ENCODE results near the gene MACF1.
"Not testable (repeated sequence)": the region's sequence is repeated elsewhere in the genome, so short reads cannot be mapped to it uniquely, and the experiment has no call there.

The MACF1 gene

DNA sequence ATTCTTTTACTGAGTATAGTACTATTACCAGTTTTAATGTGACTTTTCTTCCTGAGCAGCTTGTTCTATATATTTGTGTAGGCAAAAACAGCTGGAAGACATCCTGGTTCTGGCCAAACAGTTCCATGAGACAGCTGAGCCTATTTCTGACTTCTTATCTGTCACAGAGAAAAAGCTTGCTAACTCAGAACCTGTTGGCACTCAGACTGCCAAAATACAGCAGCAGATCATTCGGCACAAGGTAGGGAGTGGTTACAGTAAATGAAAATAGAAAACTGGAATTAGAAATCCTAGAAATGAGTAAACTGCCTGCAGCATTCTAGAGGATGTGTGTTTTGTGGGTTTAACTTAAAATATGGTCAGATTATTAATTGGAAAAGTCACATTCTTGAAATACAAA is 222.9 kb downstream of the MACF1 start:
- DNase-seq, result no peak

DNA sequence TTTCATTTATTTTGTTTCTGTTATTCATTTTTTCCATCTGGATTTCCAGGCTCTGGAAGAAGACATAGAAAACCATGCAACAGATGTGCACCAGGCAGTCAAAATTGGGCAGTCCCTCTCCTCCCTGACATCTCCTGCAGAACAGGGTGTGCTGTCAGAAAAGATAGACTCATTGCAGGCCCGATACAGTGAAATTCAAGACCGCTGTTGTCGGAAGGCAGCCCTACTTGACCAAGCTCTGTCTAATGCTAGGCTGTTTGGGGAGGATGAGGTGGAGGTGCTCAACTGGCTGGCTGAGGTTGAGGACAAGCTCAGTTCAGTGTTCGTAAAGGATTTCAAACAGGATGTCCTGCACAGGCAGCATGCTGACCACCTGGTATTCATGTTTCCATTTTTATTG is 223.4 kb downstream of the MACF1 start:
- no peak for DNase-seq

DNA sequence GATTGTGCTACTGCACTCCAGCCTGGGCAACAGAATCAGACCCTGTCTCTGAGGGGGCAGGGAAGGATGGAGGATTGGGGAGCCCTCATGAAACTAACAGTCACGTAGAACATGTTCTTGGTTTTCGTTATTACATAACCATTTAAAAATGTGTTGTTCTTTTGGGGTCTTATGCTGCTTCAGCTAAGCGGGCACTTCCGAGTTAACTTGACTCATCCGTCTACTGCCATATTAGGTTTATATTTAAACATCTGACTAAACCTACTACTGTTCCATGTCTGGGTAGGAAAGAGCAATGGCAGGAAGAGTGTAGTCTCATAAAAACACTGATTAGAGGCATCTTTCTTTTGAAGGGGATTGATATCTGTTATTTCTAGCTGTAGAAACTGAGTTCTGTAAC is 227.4 kb downstream of the MACF1 start:
- DNase-seq, result no peak

DNA sequence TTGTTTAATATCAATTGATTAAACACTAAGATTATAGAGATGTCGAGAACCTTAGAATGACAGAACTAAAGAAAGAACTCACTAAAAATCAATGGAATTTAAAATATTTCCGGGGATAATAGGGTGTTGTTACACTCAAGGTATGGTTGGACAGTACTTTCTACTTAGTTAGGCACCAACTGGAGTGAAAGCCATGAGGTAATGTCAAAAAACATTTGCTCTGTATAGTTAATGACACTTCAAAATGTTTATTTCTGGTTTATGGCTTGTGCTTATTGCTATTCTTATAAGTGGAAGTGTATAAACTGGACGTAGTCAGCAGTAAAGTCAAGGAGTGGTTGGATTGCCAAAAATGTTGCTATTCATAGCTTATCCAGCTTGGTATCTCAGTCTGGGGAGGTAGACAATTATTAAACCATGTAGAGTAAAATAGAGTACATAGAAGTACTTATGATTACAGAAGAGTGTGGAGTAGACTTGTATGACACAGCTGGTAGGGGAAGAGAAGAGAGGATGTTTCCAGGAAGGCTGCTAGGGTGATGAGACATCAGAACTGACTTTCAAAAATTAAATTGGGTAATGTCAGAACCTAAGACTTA is 230.4 kb downstream of the MACF1 start:
- DNase-seq, result no peak

DNA sequence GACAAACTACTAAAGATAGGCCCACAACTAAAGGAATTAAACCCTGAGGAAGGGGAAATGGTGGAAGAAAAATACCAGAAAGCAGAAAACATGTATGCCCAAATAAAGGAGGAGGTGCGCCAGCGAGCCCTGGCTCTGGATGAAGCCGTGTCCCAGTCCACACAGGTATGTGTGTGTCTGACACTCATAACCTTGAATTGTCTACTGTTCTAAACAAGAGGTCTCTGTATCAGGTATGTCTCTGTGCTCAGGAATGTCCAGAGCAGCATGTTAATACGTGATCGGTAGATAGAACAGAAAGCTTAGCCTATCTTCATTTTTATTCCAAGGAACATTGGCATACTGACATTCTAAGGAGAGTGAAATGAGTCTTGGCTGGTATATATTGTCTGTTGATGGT is 231.1 kb downstream of the MACF1 start:
- no peak for DNase-seq

DNA sequence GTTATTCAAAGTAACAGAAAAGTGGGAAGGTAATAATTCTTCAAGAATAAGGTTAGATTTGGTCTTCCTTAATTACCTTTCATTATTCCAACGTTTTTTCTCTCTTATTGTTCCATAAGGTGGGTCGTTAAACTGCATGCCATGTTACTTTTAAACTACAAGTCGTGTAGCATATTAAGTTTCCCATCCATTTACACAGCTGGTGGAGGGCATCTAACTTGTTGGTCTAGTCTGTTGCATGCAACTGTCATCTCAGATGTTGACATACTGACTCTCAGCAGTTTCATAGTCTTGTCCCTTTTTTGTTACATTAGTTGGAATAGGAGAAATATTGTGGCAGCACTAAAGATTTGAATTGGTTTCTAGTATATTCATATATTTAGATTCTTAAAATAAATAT is 232.3 kb downstream of the MACF1 start:
- no peak for DNase-seq

DNA sequence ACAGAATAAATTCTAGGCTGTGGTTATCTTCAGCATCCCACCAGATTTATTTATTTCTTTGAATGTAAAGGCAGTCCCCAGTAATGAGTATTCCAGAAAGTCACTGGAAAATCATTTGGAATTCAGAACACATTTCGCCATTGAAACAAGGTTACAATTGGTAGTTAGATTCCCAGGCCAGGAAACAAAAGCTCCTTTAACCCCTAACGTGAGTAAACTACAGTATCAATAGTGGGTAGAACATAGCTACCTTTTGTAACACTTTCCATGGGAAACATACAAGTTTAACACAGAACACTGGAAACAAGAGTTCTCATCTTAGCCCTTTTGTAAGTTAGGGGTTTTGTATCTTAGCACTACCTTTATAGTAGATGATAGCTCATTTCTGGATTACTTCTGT is 233.5 kb downstream of the MACF1 start:
- DNase-seq, result no peak

DNA sequence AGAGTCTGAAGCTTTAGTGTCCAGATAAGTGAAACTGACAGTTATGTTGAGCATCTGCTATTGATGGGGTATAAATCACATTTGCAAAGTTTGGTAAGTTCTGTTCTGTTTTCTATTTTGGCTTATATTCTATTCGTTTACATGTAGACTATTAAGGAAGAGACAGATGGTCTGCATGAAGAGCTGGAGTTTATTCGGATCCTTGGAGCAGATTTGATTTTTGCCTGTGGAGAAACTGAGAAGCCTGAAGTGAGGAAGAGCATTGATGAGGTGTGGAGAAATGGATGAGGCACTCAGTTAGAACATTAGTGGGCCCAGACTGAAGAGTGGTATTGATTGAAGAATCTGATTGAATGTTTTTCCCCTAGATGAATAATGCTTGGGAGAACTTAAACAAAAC is 236.4 kb downstream of the MACF1 start:
- no peak for DNase-seq

DNA sequence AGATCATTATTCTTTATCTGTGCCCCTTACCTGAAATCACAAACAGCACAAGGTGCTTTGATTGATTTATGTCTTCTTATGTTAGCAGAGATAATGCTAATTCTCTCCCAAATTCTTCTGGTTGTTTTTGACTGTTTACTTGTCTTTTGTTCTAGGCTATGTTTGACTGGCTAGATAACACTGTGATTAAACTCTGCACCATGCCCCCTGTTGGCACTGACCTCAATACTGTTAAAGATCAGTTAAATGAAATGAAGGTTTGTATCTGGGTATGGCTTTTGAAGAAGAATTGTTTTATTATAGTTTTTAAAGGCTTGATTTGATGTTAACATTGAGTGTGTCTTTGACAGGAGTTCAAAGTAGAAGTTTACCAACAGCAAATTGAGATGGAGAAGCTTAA is 237.3 kb downstream of the MACF1 start:
- no peak for DNase-seq

DNA sequence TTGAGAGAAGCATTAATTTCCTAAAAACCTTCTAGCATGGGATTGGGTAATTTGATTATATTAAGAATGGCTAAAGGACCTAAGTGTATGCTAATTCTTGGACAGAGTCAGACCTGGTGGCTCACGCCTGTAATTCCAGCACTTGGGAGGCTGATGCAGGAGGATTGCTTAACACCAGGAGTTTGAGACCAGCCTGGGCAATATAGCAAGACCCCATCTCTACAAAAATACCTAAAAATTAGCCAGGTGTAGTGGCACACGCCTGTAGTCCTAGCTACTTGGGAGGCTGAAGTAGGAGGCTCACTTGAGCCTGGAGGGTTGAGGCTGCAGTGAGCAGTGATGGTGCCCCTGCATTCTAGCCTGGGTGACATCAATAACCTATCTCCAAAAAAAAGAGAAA is 241.1 kb downstream of the MACF1 start:
- DNase-seq, result no peak

DNA sequence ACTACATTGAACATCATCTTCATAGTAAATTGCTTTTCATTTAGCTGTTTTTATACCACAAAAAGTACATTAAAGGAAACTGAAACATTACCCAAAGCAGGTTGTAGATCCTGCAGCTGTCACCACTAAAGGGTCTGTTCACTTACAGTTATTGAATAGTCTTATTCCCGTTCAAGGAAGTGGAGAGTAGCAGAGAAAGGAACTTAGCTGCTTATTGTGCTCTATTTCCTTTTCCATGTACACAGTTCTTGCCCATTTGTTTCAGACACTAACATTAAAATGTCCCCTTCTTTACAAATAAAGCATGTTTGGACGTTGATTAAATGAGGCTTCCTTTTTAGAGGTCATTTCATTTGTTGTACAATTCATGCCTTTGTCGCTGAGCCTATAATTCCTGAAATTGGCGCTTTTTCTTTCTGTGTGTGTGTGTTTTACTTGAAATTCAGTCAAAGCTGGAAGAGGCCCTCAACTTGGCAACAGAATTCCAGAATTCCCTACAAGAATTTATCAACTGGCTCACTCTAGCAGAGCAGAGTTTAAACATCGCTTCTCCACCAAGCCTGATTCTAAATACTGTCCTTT is 242.6 kb downstream of the MACF1 start:
- no peak for DNase-seq

DNA sequence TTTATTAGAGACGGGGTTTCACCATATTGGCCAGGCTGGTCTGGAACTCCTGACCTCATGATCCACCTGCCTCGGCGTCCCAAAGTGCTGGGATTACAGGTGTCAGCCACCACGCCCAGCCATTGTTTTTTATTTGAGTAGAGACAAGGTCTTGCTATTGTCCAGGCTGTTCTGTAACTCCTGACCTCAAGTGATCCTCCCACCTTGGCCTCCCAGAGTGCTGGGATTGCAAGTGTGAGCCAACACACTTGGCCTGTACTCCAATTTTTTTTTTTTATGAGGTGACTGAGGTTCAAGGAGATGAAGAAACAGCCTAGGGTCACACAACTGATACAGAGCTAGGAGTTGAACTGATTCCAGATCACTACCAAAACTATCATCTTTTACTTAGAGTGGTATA is 245.5 kb downstream of the MACF1 start:
- DNase-seq, result not testable (repeated sequence)

DNA sequence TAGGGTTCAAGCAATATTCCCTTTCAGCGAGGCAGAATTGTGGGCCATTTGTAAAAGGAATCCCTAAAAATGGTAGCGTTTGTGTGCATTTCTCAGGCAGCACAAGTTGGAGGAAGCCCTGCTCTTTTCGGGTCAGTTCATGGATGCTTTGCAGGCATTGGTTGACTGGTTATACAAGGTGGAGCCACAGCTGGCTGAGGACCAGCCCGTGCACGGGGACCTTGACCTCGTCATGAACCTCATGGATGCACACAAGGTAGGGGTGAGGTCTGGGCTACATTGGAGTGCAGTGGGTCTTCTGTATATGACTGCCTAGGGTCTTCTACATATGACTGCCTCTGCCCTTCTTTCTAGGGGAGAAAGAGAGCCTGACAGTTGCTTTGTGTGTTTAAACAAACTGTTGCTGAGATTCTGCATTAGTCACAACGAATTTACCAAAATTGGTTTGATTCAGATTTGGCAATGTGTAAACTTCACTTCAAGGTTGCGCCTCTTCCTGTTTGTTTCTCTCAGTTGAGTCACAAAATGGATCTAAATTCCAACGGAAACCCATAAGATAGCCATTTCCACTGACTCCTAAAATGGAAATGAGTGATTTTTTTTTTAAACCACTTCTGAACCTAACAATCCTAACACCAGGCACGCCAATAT is 246.6 kb downstream of the MACF1 start:
- DNase-seq, result no peak

DNA sequence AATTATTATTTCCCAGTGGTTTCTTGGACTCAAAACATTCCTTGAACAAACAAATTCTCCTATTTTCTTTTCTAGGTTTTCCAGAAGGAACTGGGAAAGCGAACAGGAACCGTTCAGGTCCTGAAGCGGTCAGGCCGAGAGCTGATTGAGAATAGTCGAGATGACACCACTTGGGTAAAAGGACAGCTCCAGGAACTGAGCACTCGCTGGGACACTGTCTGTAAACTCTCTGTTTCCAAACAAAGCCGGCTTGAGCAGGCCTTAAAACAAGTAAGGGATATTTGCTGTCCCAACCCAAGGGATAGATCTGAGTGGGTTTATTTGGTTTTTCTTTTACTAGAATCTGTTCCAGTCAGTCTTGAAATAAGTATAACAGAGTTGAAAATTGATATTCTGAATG is 247.6 kb downstream of the MACF1 start:
- no peak for DNase-seq

DNA sequence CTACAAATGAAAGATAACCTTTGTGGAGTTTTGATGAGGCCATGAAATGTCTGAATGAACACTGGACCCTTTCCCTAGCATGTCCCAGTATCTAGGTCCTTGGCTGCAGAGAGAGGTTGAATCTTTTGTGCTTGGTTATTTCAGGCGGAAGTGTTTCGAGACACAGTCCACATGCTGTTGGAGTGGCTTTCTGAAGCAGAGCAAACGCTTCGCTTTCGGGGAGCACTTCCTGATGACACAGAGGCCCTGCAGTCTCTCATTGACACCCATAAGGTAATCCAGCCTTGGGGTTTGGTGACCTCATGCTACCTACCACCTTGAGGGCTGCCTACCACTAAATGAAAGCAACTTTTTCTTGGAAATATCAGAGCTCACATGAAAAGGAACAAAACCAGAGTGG is 248.0 kb downstream of the MACF1 start:
- no peak for DNase-seq

DNA sequence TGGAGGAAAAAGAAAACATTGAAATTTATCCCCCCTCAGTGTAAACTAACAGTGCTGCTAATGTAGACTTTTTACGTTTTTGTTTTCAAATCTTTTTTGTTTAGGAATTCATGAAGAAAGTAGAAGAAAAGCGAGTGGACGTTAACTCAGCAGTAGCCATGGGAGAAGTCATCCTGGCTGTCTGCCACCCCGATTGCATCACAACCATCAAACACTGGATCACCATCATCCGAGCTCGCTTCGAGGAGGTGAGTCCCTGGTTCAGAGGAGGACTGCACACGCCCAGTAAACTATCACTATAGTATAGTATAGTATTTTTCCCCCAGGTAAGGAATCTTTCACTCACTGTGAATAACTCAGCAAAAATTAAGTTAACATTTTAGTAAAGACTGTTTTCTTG is 249.1 kb downstream of the MACF1 start:
- no peak for DNase-seq

DNA sequence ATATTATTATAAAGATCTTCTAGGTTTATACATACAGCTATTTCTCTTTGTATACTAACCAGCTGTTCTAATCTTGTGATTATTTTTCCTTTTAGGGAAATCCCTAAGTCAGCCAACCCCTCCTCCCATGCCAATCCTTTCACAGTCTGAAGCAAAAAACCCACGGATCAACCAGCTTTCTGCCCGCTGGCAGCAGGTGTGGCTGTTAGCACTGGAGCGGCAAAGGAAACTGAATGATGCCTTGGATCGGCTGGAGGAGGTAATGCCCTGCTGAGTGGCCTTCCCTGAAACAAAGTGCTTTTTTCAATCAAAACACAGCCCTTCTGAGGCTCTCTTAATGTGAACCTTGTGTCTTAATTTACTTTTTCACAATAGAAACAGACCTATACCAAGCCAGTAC is 254.5 kb downstream of the MACF1 start:
- DNase-seq, result no peak

DNA sequence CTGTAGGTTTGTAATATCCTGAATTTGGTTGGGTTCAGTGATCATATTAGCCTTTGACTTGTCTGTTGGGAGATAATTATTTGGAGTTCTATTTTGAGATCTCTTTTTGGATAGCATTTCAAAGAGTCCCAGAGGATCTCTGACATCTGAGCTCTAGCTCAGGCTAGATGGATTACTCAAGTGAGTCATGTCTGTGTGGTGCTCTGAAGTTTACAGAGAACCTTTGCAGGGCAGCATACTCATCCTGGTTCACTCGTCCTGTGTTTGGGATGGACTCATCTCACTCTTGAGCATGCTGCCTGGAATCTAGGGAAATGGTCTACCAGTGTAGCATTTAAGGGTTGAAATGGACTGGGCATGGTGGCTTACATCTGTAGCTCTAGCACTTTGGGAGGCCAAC is 257.6 kb downstream of the MACF1 start:
- no peak for DNase-seq

DNA sequence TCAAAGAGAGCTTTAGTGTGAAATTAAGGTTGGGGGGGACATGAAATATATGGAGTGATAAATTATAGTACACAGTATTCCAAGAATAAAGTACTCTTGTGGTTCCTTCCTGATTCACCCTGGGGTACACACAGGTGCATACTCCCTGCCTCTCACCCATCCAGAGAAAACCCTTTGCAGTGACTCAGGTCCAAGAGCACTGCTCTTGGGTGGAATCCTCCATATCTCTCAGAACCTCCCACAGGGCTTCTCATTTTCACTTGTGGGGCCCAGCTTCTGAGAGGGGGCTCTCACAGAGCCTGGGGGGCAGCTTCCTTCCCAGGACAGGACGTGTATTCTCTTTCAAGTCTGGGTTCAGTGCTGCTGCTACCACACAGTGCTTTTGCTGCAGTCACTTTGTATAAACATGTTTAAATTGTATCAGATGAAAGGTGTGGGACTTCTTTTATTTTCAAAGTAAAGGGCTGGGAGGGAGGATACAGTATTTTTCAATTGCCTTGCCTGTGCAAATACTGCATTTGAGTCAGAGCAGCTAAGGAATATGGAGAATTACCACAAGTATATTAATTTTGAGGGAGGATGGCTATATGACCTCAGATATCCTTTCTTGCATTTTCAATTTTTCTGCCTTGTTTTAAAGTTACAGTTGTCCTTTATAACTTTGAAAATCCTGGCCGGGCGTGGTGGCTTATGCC is 262.1 kb downstream of the MACF1 start:
- no peak for DNase-seq

DNA sequence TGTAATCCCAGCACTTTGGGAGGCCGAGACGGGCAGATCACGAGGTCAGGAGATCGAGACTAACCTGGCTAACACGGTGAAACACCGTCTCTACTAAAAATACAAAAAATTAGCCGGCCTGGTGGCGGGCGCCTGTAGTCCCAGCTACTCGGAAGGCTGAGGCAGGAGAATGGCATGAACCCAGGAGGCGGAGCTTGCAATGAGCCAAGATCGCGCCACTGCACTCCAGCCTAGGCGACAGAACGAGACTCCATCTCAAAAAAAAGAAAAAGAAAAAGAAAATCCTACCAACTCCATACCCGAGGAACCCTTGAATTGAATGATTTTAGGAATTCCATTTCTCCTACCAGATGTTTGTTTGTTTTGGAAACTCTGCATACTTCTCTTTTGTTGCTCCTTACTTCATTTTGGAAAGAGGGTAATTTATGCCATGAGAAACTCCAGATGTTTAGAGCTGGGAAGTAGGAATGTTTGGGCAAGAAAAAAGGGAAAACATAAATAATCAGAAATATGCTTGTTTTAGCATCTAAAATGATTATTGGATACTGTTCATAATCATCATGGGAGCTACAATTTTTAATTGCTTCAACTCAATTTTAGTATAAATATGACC is 262.7 kb downstream of the MACF1 start:
- DNase-seq, result not testable (repeated sequence)

DNA sequence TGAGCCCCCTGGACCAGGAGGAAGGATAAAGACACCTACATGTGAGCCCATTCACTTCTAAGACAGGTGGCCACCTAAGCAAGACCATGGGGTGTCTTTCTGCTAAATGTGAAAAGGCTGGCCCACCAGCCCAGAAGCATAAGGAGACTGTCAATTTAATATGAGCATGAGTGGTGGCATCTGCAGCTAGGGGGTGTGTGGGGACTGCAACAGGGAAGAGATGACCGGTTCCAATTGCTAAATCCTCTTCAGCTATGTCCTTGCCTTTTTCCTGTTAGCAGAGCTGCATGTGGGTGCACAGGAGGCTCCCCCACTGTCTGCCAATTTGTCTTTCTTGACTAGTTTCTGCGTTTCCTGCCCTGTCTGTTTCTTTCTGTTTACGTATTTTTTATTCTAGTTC is 264.7 kb downstream of the MACF1 start:
- no peak for DNase-seq

DNA sequence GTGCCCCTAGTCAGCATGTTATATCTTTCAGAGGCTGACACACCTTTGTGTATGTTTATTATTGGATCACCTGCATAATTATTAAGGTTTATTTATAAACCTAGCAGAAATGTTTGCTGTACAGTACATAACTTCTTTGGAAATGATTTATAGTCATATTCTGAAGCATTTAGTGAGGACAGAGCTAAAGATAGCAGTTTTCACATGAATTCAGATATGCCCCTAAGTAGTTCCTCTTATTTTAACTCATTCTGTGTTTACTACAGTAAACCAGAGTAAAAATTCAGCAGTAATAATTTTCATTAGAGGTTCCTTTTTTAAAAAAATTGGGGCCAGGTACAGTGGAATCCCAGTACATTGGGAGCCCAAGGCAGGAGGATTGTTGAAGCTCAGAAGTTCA is 265.5 kb downstream of the MACF1 start:
- no peak for DNase-seq

DNA sequence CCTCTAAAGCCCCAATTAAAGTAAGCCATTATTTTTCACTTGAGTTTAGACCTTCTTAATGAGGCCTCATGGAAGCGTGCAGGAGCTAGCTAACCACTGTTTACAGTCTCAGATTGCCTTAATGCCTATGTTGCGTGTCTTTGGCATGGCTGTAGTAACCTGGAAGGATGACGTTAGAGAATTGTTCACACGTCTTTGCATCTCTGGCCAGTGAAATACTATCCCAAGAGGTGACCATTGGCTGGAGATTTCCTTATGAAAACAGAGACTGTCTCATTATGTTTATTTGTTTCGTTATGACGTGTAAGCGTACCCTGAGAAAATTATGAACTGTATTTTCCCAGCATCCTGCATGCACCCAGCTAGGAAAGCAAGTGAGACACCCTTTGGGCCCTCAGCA is 268.3 kb downstream of the MACF1 start:
- DNase-seq, result no peak

DNA sequence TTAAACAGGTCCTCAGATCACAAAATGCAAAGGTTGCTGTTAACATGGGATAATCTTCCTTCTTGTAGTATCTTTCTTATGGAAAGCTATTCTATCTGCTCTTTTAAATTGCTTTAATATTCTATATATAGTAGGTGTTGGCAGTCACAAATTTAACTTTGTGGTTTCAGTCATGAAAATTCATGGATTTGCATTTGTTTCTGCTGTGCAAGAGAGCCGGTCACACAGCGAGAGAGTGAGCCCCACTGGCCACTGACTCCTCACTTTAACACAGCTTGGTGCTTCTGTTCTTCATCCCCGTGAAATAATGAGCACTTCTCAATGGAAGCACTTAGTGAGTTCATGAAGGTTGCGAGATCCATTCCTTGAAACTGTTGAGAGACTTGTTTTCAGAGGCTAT is 268.8 kb downstream of the MACF1 start:
- DNase-seq, result no peak
